Body of pancreas (tissue), 4 donors: ENCODE results near the gene GABRA5.

Source experiments
- CTCF ChIP-seq, 7 experiments: fragments of 450-650 bp in 4 of 7; fragments of 200-600 bp in 3 of 7; sonication (generic) in 3 of 7; IDR thresholded peaks; one replicate each; pipeline ENCODE4 v1.5.1; 2016 to 2019; ENCODE audit warnings: antibody characterized with exemption in 7 of 7
- POLR2A ChIP-seq, 3 donors: fragments of 450-650 bp; IDR thresholded peaks; one replicate each; pipeline ENCODE4 v1.6.1; 2016; ENCODE audit warnings: antibody characterized with exemption in 3 of 3, mild to moderate bottlenecking in 2 of 3

GRCh38 chr15:26981492-26981891 is 114.6 kb downstream of the GABRA5 start:
- no peak for TF ChIP-seq CTCF (IDR thresholded peaks at IDR 0.05)
- no peak for TF ChIP-seq POLR2A (IDR thresholded peaks at IDR 0.05)
